Peyer's patch (tissue), 4 donors: Measurements from ENCODE around the gene PTMA.

Experiments used
- CTCF ChIP-seq, 6 experiments: fragments of 450-650 bp in 4 of 6; fragments of 200-600 bp in 2 of 6; sonication (generic) in 1 of 6; IDR thresholded peaks; one replicate each; pipeline ENCODE4 v1.5.1; 2017 to 2019; ENCODE audit warnings: antibody characterized with exemption in 6 of 6, mild to moderate bottlenecking in 3 of 6, moderate library complexity in 1 of 6
- POLR2A ChIP-seq, 2 donors: fragments of 450-650 bp; IDR thresholded peaks; one replicate each; pipeline ENCODE4 v1.5.1; 2017; ENCODE audit warnings: antibody characterized with exemption in 2 of 2, mild to moderate bottlenecking in 2 of 2, moderate library complexity in 2 of 2

- no peak for TF ChIP-seq CTCF (IDR thresholded peaks at IDR 0.05)
- no peak for TF ChIP-seq POLR2A (IDR thresholded peaks at IDR 0.05)
Observed at GRCh38 chr2:231701456-231702373, 6.6 kb upstream of the PTMA start.
